B cell (primary cell): ENCODE measurements around the gene HP1BP3. TPM values are rescaled to one million over a fixed set of nuclear protein-coding genes. Genes with fewer than 3 reads are reported as not detected.

Experiments
- ATAC-seq: fragments of 200-7000 bp; cut with Tn5 transposase; one replicate; pipeline ENCODE4 v1.10.0; 2021; ENCODE audit warnings: low read depth, mild to moderate bottlenecking, moderate number of reproducible peaks, moderate library complexity
- CTCF ChIA-PET: fragments of 350-600 bp; sonication (Branson Sonifier 250); formaldehyde crosslinking; loops from one replicate; lab custom pipeline; 2021; ENCODE audit warnings: antibody characterized with exemption, inconsistent platforms; lab: Charles Lee
- POLR2A ChIA-PET: fragments of 350-600 bp; sonication (Branson Sonifier 250); formaldehyde crosslinking; loops from one replicate; lab custom pipeline; 2021; ENCODE audit warnings: antibody characterized with exemption; lab: Charles Lee
- DNase-seq: peaks from one replicate; pipeline ENCODE4 v3.0.0; 2013
- H2AFZ ChIP-seq: 2 replicates; pipeline ENCODE4 v1.6.1; 2012; ENCODE audit warnings: mild to moderate bottlenecking, low read depth, low read length; ENCODE audit not compliant: insufficient read depth, poor library complexity, severe bottlenecking
- H3K27ac ChIP-seq, 2 donors: 1 replicate in 1 of 2; 2 replicates in 1 of 2; pipeline ENCODE4 v1.5.1; 2012 to 2013; ENCODE audit warnings: low read length in 2 of 2, mild to moderate bottlenecking in 2 of 2, moderate library complexity in 1 of 2
- H3K27me3 ChIP-seq, 4 experiments: fragments of 200-600 bp in 1 of 4; sonication (generic) in 1 of 4; replicated peaks in 1 of 4; 1 replicate in 2 of 4; 2 replicates in 2 of 4; pipeline versions ENCODE4 v1.6.1 to v1.7.0; 2013 to 2016; ENCODE audit warnings: low read length in 3 of 4, mild to moderate bottlenecking in 2 of 4, mixed read lengths in 1 of 4, moderate library complexity in 1 of 4; ENCODE audit not compliant: insufficient read depth in 4 of 4, control insufficient read depth in 3 of 4; ENCODE audit errors: control extremely low read depth in 1 of 4
- H3K36me3 ChIP-seq, 2 experiments: replicated peaks in 1 of 2; 1 replicate in 1 of 2; 2 replicates in 1 of 2; pipeline versions ENCODE4 v1.6.1 to v1.7.1; 2013; ENCODE audit warnings: low read length in 1 of 2; ENCODE audit not compliant: insufficient read depth in 2 of 2, control insufficient read depth in 1 of 2; ENCODE audit errors: control extremely low read depth in 1 of 2, extremely low read depth in 1 of 2
- H3K4me1 ChIP-seq, 2 donors: fragments of 200-600 bp in 1 of 2; sonication (generic) in 1 of 2; 1 replicate in 1 of 2; 2 replicates in 1 of 2; pipeline versions ENCODE4 v1.5.1 to v1.6.1; 2013 to 2017; ENCODE audit warnings: low read length in 2 of 2; ENCODE audit not compliant: control insufficient read depth in 2 of 2, insufficient read depth in 2 of 2
- H3K4me2 ChIP-seq: replicated peaks from 2 replicates; pipeline ENCODE3; 2012; ENCODE audit warnings: mild to moderate bottlenecking, low read depth, low read length; ENCODE audit not compliant: poor library complexity, severe bottlenecking
- H3K4me3 ChIP-seq, 5 experiments: fragments of 200-600 bp in 1 of 5; sonication (generic) in 1 of 5; 1 replicate in 3 of 5; 2 replicates in 2 of 5; pipeline versions ENCODE4 v1.5.1 to v1.7.0; 2011 to 2016; ENCODE audit warnings: low read length in 4 of 5, mild to moderate bottlenecking in 4 of 5, low read depth in 2 of 5, control low read depth in 1 of 5, moderate library complexity in 1 of 5; ENCODE audit not compliant: insufficient read depth in 1 of 5; ENCODE audit errors: control extremely low read depth in 1 of 5, extremely low read depth in 1 of 5
- H3K79me2 ChIP-seq: fragments of 200-600 bp; sonication (generic); one replicate; pipeline ENCODE4 v1.6.0; 2016; ENCODE audit warnings: low read length; ENCODE audit not compliant: control insufficient read depth, insufficient read depth
- H3K9ac ChIP-seq: fragments of 200-600 bp; sonication (generic); 2 replicates; pipeline ENCODE4 v1.6.1; 2017; ENCODE audit warnings: mild to moderate bottlenecking, low read length, moderate library complexity
- H3K9me3 ChIP-seq, 3 donors: one replicate each; pipeline versions ENCODE4 v1.6.1 to v1.7.1; 2013; ENCODE audit warnings: low read length in 2 of 3; ENCODE audit not compliant: control insufficient read depth in 2 of 3, insufficient read depth in 1 of 3; ENCODE audit errors: control extremely low read depth in 1 of 3
- H4K20me1 ChIP-seq: 2 replicates; pipeline ENCODE4 v1.6.0; 2012; ENCODE audit warnings: mild to moderate bottlenecking, low read length; ENCODE audit not compliant: insufficient read depth, control insufficient read depth, poor library complexity, severe bottlenecking
- H3K27ac Mint-ChIP-seq: one replicate; pipeline ENCODE4 v1.8.0; 2021; ENCODE audit warnings: mixed read lengths
- H3K27me3 Mint-ChIP-seq: one replicate; pipeline ENCODE4 v1.8.0; 2021; ENCODE audit warnings: mixed read lengths
- H3K4me1 Mint-ChIP-seq: one replicate; pipeline ENCODE4 v1.8.0; 2021; ENCODE audit warnings: mixed read lengths
- H3K4me3 Mint-ChIP-seq: one replicate; pipeline ENCODE4 v1.8.0; 2021; ENCODE audit warnings: mixed read lengths
- H3K9me3 Mint-ChIP-seq: one replicate; pipeline ENCODE4 v1.8.0; 2022; ENCODE audit warnings: mixed read lengths; ENCODE audit not compliant: insufficient read depth
- EZH2 ChIP-seq: IDR thresholded peaks from 2 replicates; pipeline ENCODE4 v1.6.1; 2012; ENCODE audit warnings: borderline replicate concordance, low read depth, mild to moderate bottlenecking, moderate library complexity, low read length; ENCODE audit not compliant: insufficient read depth, poor library complexity, severe bottlenecking
- WGBS: methylation state at CpG from one replicate; pipeline ENCODE4 v1.1.5; 2013; ENCODE audit warnings: missing lambda C conversion rate; ENCODE audit not compliant: insufficient coverage; 5-methylcytosine and 5-hydroxymethylcytosine counted together
- intact Hi-C: fragments of 100-400 bp; cut with micrococcal nuclease; formaldehyde crosslinking; loops from one replicate; pipeline ENCODE4 v1.10.0; 2022
- polyA plus RNA-seq: library from polyadenylated mRNA; depleted of rRNA; stranded (reverse); fragments of >200 nt; gene quantifications from 2 replicates; pipeline ENCODE4 v1.2.3, GENCODE V29; 2012
- total RNA-seq, 2 donors: library from RNA; stranded (reverse); fragments of 120-200 nt in 1 of 2; gene quantifications; 1 replicate in 1 of 2; 2 replicates in 1 of 2; pipeline versions ENCODE4 v1.2.3 to v1.2.4, GENCODE V29; 2013 to 2022
- TF ChIP-seq, protein P1 (sequence below): fragments of 200-600 bp; IDR thresholded peaks from one replicate; pipeline ENCODE4 v1.8.0; 2022; ENCODE audit warnings: antibody characterized with exemption, mild to moderate bottlenecking

HP1BP3 gene
- total and polyA plus RNA-seq, 2 donors (not counting 1 experiment from before 2014, with no cell fraction given), result 147 to 303 TPM

DNA sequence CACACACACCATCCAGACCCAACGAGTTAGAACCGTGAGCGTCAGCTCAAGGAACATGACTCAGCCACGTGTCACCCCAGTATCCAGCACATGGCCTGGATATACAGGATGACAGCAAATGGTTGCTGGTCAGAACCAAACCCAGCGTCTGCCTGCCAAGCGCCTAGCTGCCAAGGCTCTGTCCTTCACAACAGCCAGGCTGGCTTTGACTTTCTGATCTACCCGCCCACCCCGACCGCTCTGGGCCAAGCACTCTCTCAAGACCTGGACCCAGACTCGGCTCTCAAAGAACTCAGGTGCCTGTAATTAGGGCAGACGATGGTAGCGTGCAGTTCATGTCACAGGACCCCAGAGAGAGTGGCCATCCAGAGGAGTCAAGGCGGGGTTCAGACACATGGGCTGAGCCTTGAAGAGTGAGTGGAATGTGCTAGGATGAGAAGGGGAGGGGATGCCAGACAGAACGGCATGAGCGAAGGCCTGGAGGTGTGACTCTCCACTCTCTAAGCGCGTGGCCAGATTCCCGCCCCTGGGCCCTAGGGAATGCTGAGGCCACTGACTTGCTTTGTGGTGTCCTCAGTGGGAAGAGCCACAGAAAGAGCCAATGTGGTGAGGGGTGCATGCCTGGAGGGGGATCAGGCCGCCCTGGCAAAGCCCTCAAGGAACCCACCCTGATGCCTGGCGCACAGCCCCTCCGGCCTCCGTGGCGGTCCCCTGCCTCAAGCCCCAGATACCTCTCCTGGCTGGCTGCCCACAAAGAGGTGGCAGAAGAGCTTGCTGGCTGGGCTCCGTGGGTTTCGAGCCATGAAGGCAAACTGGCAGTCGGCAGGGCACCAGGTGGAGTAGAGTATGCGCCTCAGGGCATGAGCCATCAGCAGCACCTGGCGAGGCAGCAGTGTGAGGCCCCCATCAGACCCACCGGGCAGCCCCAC is 61.7 kb downstream of the HP1BP3 start:
- no peak for TF ChIP-seq EZH2
- TF ChIP-seq, protein P1, sequence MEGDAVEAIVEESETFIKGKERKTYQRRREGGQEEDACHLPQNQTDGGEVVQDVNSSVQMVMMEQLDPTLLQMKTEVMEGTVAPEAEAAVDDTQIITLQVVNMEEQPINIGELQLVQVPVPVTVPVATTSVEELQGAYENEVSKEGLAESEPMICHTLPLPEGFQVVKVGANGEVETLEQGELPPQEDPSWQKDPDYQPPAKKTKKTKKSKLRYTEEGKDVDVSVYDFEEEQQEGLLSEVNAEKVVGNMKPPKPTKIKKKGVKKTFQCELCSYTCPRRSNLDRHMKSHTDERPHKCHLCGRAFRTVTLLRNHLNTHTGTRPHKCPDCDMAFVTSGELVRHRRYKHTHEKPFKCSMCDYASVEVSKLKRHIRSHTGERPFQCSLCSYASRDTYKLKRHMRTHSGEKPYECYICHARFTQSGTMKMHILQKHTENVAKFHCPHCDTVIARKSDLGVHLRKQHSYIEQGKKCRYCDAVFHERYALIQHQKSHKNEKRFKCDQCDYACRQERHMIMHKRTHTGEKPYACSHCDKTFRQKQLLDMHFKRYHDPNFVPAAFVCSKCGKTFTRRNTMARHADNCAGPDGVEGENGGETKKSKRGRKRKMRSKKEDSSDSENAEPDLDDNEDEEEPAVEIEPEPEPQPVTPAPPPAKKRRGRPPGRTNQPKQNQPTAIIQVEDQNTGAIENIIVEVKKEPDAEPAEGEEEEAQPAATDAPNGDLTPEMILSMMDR, result no peak
- Histone ChIP-seq H4K20me1 (no peaks in the 10 kb centered on the region), H3K36me3 (no peaks in the 10 kb centered on the region), H3K4me2 (no peak overlapping the region), H3K4me3 (no peak overlapping the region), H3K9me3 (no peaks in the 10 kb centered on the region), H3K79me2 (no peaks in the 10 kb centered on the region), H3K9ac (no peak overlapping the region), H3K27ac (no peak overlapping the region), H3K27me3 (peaks cover 0 to 16% (median 4%) of the 10 kb centered on the region in 4 experiments), H3K4me1 (peaks cover 2 to 5% of the 10 kb centered on the region in 2 donors), H2AFZ (no peak overlapping the region)
- POLR2A ChIA-PET, result no interaction called here
- no peak overlapping the region for H3K4me3 Mint-ChIP-seq
- 89% methylated on average over 29 of the region's 29 CpGs for WGBS
- ATAC-seq, result no peak
- DNase-seq, result peak; percentile 15
- H3K27me3 Mint-ChIP-seq, result peaks cover 8% of the 10 kb centered on the region
- peaks cover 3% of the 10 kb centered on the region for H3K4me1 Mint-ChIP-seq
- intact Hi-C loops, result no loop called here
- no peaks in the 10 kb centered on the region for H3K9me3 Mint-ChIP-seq
- H3K27ac Mint-ChIP-seq, result no peak overlapping the region
- CTCF ChIA-PET, result no interaction called here
